ENCODE data around the gene RBM20. TPM values are rescaled to one million over a fixed set of nuclear protein-coding genes. Genes with fewer than 3 reads are reported as not detected.
A peak's percentile ranks its signal among the peaks of the same experiment; 100 is the strongest.
"Not testable (repeated sequence)": the region's sequence is repeated elsewhere in the genome, so short reads cannot be mapped to it uniquely, and the experiment has no call there.

RBM20 gene
- total RNA-seq, 1 donor from 2014 or later = 105 TPM

- DNase-seq (ENCODE audit: low spot score) = no peak
- intact Hi-C loops (cut with DNase I) = no loop called here
Measured at GRCh38 chr10:110664483-110665420, 20.6 kb downstream of the RBM20 start.

GRCh38 chr10:110666259-110666658 is 22.1 kb downstream of the RBM20 start:
- intact Hi-C loops (cut with DNase I); DNase-seq (ENCODE audit: low spot score): not testable (repeated sequence)

- intact Hi-C loops (cut with DNase I) = no loop called here
Measured at GRCh38 chr10:110666673-110667072, 22.5 kb downstream of the RBM20 start.

GRCh38 chr10:110667620-110668343 is 23.6 kb downstream of the RBM20 start:
- DNase-seq (ENCODE audit: low spot score) = no peak
- intact Hi-C loops (cut with DNase I) = no loop called here

More at GRCh38 chr10:110666673-110667072, 22.5 kb downstream of the RBM20 start:
- no peak for DNase-seq (ENCODE audit: low spot score)

- no peak for DNase-seq (ENCODE audit: low spot score)
- intact Hi-C loops (cut with DNase I) = no loop called here
Measured at GRCh38 chr10:110668443-110668842, 24.3 kb downstream of the RBM20 start.

- intact Hi-C loops (cut with DNase I) = no loop called here
- DNase-seq (ENCODE audit: low spot score) = no peak
Measured at GRCh38 chr10:110670335-110670734, 26.2 kb downstream of the RBM20 start.

- intact Hi-C loops (cut with DNase I) = loop anchor here (2.0 kb wide), 1 partner anchor 25 kb away; no protein-coding TSS in a partner anchor
- DNase-seq (ENCODE audit: low spot score) = peak; percentile 88
Measured at GRCh38 chr10:110671788-110672579, 27.8 kb downstream of the RBM20 start.

- DNase-seq (ENCODE audit: low spot score) = peak; percentile 87
- intact Hi-C loops (cut with DNase I) = loop anchor here (2.0 kb wide), 1 partner anchor 26 kb away; no protein-coding TSS in a partner anchor
Measured at GRCh38 chr10:110672580-110672919, 28.4 kb downstream of the RBM20 start.

GRCh38 chr10:110676016-110676415 is 31.9 kb downstream of the RBM20 start:
- intact Hi-C loops (cut with DNase I) = no loop called here
- no peak for DNase-seq (ENCODE audit: low spot score)

GRCh38 chr10:110679486-110680272 is 35.5 kb downstream of the RBM20 start:
- no peak for DNase-seq (ENCODE audit: low spot score)
- intact Hi-C loops (cut with DNase I) = loop anchor here (5.0 kb wide), 1 partner anchor 67 kb away; no protein-coding TSS in a partner anchor

- intact Hi-C loops (cut with DNase I) = loop anchor here (5.0 kb wide), 1 partner anchor 68 kb away; no protein-coding TSS in a partner anchor
- DNase-seq (ENCODE audit: low spot score) = no peak
Measured at GRCh38 chr10:110680273-110681020, 36.3 kb downstream of the RBM20 start.

GRCh38 chr10:110681023-110681681 is 37.0 kb downstream of the RBM20 start:
- no peak for DNase-seq (ENCODE audit: low spot score)
- intact Hi-C loops (cut with DNase I) = loop anchor here (5.0 kb wide), 1 partner anchor 69 kb away; no protein-coding TSS in a partner anchor

- intact Hi-C loops (cut with DNase I) = loop anchor here (5.0 kb wide), 1 partner anchor 70 kb away; no protein-coding TSS in a partner anchor
- DNase-seq (ENCODE audit: low spot score) = no peak
Measured at GRCh38 chr10:110682348-110682747, 38.2 kb downstream of the RBM20 start.

- intact Hi-C loops (cut with DNase I) = loop anchor here (1.0 to 5.0 kb wide), 2 partner anchors 73 to 79 kb away; no protein-coding TSS in a partner anchor
- DNase-seq (ENCODE audit: low spot score) = no peak
Measured at GRCh38 chr10:110684800-110685446, 40.8 kb downstream of the RBM20 start.

- intact Hi-C loops (cut with DNase I) = no loop called here
- no peak for DNase-seq (ENCODE audit: low spot score)
Measured at GRCh38 chr10:110686047-110686446, 41.9 kb downstream of the RBM20 start.

- no peak for DNase-seq (ENCODE audit: low spot score)
- intact Hi-C loops (cut with DNase I) = no loop called here
Measured at GRCh38 chr10:110686949-110687348, 42.8 kb downstream of the RBM20 start.

GRCh38 chr10:110687400-110687799 is 43.3 kb downstream of the RBM20 start:
- DNase-seq (ENCODE audit: low spot score) = no peak
- intact Hi-C loops (cut with DNase I) = no loop called here
